Activated CD4-positive, alpha-beta T cell treated with anti-CD3 and anti-CD28 coated beads, Interleukin-2, Interleukin-6, amounts not matched to agents 100 ng/mL and 50 ng/mL, durations not matched to agents 16 hours and 8 hours (primary cell): ENCODE data around the gene PRSS2.

Experiments used
- DNase-seq: peaks from one replicate; pipeline ENCODE4 v3.0.0-alpha.2; 2020

Gene PRSS2

GRCh38 chr7:142788303-142789289 is 17.8 kb downstream of the PRSS2 start:
- peak; percentile 33 for DNase-seq

DNA sequence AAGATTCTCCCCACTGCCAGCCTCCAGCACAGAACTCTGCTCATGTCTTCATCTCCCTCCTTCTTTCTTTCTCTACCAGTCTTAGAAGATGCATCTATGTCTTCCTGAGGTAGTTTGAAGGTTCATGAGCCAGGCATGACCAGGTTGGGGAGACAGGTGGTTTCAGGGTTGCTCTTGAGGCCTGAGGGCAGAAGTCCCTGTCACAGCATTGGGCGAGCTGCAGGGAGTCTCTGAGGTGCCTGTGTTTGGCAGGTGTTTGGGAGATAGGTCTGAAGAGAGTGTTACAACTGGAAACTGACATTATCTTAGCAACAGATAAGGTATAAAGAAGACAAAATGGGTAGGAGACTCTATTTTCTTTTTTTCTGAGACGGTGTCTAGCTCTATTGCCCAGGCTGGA is 18.7 kb downstream of the PRSS2 start:
- peak; percentile 40 for DNase-seq

DNA sequence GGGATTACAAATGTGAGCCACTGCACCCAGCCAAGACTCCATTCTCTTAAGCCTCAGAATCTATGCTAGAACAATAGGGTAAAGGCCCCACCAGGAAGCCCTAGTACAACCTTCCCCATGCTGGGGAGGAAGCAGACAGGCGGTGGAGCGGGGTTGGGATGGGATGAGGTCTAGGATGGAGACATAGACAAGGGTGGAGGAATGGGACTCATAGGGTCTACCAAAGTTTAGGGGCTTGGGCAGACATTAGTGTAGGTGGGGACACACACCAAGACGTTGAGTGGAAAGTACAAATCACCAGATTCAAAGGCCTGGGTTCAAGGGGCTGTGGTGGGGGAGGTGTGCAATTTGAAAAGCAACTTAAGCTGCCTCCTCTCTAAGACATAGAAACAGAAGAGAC is 19.3 kb downstream of the PRSS2 start:
- peak; percentile 6 for DNase-seq

DNA sequence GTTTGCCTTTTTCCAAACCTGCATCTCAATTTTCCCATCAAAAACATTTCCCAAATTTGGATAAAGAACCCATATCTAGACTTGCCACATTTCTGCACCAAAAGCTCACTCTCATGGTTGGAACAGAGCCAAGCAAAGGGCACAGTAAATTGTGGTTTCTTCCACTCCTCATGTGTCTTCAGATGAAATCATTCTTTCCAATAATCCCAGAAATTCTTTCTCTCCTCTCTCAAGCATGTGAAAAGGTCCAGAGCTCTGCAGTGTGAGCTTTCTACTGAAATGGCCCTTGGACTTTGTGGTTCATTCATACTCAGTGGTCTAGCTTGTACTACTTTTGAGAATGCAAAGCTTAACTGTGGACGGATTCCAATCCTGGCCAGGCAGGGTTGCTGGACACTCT is 19.8 kb downstream of the PRSS2 start:
- DNase-seq: no peak

DNA sequence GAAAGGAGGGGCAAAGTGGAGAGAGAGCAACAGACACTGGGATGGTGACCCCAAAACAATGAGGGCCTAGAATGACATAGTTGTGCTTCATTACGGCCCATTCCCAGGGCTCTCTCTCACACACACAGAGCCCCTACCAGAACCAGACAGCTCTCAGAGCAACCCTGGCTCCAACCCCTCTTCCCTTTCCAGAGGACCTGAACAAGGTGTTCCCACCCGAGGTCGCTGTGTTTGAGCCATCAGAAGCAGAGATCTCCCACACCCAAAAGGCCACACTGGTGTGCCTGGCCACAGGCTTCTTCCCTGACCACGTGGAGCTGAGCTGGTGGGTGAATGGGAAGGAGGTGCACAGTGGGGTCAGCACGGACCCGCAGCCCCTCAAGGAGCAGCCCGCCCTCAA is 20.7 kb downstream of the PRSS2 start:
- DNase-seq: peak; percentile 3

DNA sequence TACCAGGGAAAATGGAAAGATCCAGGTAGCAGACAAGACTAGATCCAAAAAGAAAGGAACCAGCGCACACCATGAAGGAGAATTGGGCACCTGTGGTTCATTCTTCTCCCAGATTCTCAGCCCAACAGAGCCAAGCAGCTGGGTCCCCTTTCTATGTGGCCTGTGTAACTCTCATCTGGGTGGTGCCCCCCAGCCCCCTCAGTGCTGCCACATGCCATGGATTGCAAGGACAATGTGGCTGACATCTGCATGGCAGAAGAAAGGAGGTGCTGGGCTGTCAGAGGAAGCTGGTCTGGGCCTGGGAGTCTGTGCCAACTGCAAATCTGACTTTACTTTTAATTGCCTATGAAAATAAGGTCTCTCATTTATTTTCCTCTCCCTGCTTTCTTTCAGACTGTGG is 21.4 kb downstream of the PRSS2 start:
- DNase-seq: no peak

DNA sequence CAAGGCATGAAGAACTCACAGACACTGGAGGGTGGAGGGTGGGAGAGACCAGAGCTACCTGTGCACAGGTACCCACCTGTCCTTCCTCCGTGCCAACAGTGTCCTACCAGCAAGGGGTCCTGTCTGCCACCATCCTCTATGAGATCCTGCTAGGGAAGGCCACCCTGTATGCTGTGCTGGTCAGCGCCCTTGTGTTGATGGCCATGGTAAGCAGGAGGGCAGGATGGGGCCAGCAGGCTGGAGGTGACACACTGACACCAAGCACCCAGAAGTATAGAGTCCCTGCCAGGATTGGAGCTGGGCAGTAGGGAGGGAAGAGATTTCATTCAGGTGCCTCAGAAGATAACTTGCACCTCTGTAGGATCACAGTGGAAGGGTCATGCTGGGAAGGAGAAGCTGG is 21.8 kb downstream of the PRSS2 start:
- DNase-seq: no peak

- DNase-seq: no peak
Observed at GRCh38 chr7:142793156-142793555, 22.4 kb downstream of the PRSS2 start.

DNA sequence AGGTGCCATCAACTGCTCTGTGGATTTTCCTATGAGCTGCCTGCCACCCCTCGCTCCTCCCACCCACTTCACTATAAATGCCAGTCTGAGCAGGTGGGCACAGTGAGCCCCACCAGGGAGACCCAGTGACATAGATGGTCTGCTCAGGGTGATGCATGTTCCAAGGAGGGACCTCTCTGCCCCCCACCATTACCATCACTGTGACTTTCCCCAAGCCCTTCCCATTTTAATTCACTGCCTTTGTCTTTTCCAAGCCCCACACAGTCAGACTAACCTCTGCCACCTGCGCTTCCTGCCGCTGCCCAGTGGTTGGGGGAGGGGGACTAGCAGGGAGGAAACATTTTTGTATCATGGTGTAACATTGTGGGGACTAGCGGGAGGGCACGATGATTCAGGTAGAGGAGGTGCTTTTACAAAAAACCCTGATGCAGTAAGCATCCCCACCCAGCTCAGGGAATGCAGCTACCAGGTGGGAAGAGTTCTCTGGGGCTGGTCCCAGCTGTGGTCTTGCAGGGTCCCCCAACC is 24.6 kb downstream of the PRSS2 start:
- DNase-seq: peak; percentile 62

DNA sequence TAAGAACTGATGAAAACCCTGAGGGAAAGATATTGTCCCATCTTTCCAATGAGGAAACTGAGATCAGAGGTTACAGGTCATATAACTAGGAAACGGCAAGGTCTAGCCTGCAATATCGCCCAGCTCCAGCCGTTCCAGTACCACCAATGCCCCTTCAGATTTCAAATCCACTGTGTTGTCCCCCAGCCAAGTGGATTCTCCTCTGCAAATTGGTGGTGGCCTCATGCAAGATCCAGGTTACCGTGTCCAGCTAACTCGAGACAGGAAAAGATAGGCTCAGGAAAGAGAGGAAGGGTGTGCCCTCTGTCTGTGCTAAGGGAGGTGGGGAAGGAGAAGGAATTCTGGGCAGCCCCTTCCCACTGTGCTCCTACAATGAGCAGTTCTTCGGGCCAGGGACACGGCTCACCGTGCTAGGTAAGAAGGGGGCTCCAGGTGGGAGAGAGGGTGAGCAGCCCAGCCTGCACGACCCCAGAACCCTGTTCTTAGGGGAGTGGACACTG is 25.3 kb downstream of the PRSS2 start:
- DNase-seq: no peak

DNA sequence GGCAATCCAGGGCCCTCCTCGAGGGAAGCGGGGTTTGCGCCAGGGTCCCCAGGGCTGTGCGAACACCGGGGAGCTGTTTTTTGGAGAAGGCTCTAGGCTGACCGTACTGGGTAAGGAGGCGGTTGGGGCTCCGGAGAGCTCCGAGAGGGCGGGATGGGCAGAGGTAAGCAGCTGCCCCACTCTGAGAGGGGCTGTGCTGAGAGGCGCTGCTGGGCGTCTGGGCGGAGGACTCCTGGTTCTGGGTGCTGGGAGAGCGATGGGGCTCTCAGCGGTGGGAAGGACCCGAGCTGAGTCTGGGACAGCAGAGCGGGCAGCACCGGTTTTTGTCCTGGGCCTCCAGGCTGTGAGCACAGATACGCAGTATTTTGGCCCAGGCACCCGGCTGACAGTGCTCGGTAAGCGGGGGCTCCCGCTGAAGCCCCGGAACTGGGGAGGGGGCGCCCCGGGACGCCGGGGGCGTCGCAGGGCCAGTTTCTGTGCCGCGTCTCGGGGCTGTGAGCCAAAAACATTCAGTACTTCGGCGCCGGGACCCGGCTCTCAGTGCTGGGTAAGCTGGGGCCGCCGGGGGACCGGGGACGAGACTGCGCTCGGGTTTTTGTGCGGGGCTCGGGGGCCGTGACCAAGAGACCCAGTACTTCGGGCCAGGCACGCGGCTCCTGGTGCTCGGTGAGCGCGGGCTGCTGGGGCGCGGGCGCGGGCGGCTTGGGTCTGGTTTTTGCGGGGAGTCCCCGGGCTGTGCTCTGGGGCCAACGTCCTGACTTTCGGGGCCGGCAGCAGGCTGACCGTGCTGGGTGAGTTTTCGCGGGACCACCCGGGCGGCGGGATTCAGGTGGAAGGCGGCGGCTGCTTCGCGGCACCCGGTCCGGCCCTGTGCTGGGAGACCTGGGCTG is 26.0 kb downstream of the PRSS2 start:
- no peak for DNase-seq

- DNase-seq: peak; percentile 50
Observed at GRCh38 chr7:142797391-142798377, 26.9 kb downstream of the PRSS2 start.

- peak; percentile 46 for DNase-seq
Observed at GRCh38 chr7:142798451-142799436, 28.0 kb downstream of the PRSS2 start.

- no peak for DNase-seq
Observed at GRCh38 chr7:142799437-142799835, 28.7 kb downstream of the PRSS2 start.

GRCh38 chr7:142800088-142800487 is 29.3 kb downstream of the PRSS2 start:
- no peak for DNase-seq

- no peak for DNase-seq
Observed at GRCh38 chr7:142800699-142801260, 30.0 kb downstream of the PRSS2 start.

- DNase-seq: no peak
Observed at GRCh38 chr7:142801601-142802295, 31.0 kb downstream of the PRSS2 start.

DNA sequence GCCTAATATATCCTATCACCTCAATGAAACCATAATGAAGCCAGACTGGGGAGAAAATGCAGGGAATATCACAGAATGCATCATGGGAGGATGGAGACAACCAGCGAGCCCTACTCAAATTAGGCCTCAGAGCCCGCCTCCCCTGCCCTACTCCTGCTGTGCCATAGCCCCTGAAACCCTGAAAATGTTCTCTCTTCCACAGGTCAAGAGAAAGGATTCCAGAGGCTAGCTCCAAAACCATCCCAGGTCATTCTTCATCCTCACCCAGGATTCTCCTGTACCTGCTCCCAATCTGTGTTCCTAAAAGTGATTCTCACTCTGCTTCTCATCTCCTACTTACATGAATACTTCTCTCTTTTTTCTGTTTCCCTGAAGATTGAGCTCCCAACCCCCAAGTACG is 31.5 kb downstream of the PRSS2 start:
- no peak for DNase-seq

- no peak for DNase-seq
Observed at GRCh38 chr7:142803901-142804300, 33.1 kb downstream of the PRSS2 start.
